ENCODE data around the gene TMEM263.
"Not testable (repeated sequence)": the region's sequence is repeated elsewhere in the genome, so short reads cannot be mapped to it uniquely, and the experiment has no call there.

The TMEM263 gene

GRCh38 chr12:106919910-106920544, 35.7 kb upstream of the TMEM263 start:
- TF ChIP-seq, protein P1, sequence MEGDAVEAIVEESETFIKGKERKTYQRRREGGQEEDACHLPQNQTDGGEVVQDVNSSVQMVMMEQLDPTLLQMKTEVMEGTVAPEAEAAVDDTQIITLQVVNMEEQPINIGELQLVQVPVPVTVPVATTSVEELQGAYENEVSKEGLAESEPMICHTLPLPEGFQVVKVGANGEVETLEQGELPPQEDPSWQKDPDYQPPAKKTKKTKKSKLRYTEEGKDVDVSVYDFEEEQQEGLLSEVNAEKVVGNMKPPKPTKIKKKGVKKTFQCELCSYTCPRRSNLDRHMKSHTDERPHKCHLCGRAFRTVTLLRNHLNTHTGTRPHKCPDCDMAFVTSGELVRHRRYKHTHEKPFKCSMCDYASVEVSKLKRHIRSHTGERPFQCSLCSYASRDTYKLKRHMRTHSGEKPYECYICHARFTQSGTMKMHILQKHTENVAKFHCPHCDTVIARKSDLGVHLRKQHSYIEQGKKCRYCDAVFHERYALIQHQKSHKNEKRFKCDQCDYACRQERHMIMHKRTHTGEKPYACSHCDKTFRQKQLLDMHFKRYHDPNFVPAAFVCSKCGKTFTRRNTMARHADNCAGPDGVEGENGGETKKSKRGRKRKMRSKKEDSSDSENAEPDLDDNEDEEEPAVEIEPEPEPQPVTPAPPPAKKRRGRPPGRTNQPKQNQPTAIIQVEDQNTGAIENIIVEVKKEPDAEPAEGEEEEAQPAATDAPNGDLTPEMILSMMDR (IDR thresholded peaks at IDR 0.05; ENCODE audit: low read depth, low read length, missing control alignments): peak; percentile 56
- H3K4me3 ChIP-seq (ENCODE audit: low read depth, low read length): no peak overlapping the region
- no peak for DNase-seq (ENCODE audit: low read depth)

GRCh38 chr12:106921976-106922375, 33.7 kb upstream of the TMEM263 start:
- not testable (repeated sequence) for DNase-seq (ENCODE audit: low read depth); H3K4me3 ChIP-seq (ENCODE audit: low read depth, low read length)

DNA sequence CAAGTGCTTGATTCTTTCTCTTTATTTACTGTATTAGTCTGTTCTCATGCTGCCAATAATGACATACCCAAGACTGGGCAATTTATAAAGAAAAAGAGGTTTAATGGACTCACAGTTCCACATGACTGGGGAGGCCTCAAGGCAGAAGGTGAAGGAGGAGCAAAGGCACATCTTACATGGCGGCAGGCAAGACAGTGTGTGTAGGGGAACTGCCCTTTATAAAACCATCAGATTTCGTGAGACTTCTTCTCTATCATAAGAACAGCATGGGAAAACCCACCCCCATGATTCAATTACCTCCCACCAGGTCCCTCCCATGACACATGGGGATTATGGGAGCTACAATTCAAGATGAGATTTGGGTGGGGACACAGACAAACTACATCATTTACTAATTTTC, 32.1 kb upstream of the TMEM263 start:
- DNase-seq (ENCODE audit: low read depth); H3K4me3 ChIP-seq (ENCODE audit: low read depth, low read length): not testable (repeated sequence)

- TF ChIP-seq, protein P1 (IDR thresholded peaks at IDR 0.05; ENCODE audit: low read depth, low read length, missing control alignments): no peak
- no peak for DNase-seq (ENCODE audit: low read depth)
- H3K4me3 ChIP-seq (ENCODE audit: low read depth, low read length): no peak overlapping the region
Measured at GRCh38 chr12:106924268-106924861, 31.3 kb upstream of the TMEM263 start.

GRCh38 chr12:106926657-106927056, 29.1 kb upstream of the TMEM263 start:
- no peak overlapping the region for H3K4me3 ChIP-seq (ENCODE audit: low read depth, low read length)
- TF ChIP-seq, protein P1 (IDR thresholded peaks at IDR 0.05; ENCODE audit: low read depth, low read length, missing control alignments): no peak
- no peak for DNase-seq (ENCODE audit: low read depth)

DNA sequence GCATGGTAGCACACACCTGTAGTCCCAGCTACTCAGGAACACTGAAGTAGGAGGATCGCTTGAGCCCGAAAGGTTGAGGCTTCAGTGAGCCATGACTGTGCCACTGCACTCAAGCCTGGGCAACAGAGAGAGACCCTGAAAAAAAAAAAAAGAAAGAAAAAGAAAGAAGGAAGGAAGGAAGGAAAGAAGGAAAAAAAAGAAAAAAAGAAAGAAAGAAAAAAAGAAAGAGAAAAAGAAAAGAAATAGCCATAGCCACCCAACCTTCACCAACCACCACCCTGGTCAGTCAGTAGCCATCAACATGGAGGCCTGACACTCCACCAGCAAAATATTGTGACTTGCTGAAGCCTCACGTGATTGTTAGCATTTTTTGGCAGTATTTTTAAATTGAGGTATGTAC, 21.4 kb upstream of the TMEM263 start:
- TF ChIP-seq, protein P1 (IDR thresholded peaks at IDR 0.05; ENCODE audit: low read depth, low read length, missing control alignments): no peak
- no peak for DNase-seq (ENCODE audit: low read depth)
- no peak overlapping the region for H3K4me3 ChIP-seq (ENCODE audit: low read depth, low read length)

GRCh38 chr12:106941481-106942156, 14.1 kb upstream of the TMEM263 start:
- no peak overlapping the region for H3K4me3 ChIP-seq (ENCODE audit: low read depth, low read length)
- DNase-seq (ENCODE audit: low read depth): no peak
- TF ChIP-seq, protein P1 (IDR thresholded peaks at IDR 0.05; ENCODE audit: low read depth, low read length, missing control alignments): no peak

DNA sequence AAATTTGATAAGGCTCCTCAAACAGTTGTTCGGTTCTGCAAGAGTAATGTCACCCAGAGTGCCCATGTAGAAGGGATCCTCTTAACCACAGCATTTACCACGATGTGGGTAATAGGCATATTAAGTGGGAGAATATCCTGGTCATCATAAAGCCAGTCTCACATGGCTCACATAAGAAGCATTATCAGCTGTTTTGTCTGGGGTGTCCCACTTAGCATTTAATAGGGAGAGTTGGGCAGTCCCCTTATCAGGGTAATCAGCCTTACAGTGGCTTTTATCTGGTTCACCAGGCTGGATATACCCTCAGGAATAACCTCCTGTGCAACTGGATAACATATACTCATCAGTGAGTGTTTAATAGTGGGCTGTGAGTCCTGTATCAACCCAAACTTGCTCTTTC, 12.9 kb upstream of the TMEM263 start:
- no peak for DNase-seq (ENCODE audit: low read depth)
- TF ChIP-seq, protein P1 (IDR thresholded peaks at IDR 0.05; ENCODE audit: low read depth, low read length, missing control alignments): no peak
- no peak overlapping the region for H3K4me3 ChIP-seq (ENCODE audit: low read depth, low read length)
